ENCODE results near the gene MYOF. TPM values are rescaled to one million over a fixed set of nuclear protein-coding genes. Genes with fewer than 3 reads are reported as not detected.

MYOF gene, protein sequence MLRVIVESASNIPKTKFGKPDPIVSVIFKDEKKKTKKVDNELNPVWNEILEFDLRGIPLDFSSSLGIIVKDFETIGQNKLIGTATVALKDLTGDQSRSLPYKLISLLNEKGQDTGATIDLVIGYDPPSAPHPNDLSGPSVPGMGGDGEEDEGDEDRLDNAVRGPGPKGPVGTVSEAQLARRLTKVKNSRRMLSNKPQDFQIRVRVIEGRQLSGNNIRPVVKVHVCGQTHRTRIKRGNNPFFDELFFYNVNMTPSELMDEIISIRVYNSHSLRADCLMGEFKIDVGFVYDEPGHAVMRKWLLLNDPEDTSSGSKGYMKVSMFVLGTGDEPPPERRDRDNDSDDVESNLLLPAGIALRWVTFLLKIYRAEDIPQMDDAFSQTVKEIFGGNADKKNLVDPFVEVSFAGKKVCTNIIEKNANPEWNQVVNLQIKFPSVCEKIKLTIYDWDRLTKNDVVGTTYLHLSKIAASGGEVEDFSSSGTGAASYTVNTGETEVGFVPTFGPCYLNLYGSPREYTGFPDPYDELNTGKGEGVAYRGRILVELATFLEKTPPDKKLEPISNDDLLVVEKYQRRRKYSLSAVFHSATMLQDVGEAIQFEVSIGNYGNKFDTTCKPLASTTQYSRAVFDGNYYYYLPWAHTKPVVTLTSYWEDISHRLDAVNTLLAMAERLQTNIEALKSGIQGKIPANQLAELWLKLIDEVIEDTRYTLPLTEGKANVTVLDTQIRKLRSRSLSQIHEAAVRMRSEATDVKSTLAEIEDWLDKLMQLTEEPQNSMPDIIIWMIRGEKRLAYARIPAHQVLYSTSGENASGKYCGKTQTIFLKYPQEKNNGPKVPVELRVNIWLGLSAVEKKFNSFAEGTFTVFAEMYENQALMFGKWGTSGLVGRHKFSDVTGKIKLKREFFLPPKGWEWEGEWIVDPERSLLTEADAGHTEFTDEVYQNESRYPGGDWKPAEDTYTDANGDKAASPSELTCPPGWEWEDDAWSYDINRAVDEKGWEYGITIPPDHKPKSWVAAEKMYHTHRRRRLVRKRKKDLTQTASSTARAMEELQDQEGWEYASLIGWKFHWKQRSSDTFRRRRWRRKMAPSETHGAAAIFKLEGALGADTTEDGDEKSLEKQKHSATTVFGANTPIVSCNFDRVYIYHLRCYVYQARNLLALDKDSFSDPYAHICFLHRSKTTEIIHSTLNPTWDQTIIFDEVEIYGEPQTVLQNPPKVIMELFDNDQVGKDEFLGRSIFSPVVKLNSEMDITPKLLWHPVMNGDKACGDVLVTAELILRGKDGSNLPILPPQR (N-terminal part only)
- 0.34 and 0.63 TPM in 2 replicates for total RNA-seq (2013; cell fraction: nucleolus; rRNA removed)
- total RNA-seq (2014; rRNA removed) (0.11 and 0.16 TPM in 2 replicates), total RNA-seq (2014; rRNA removed; fragmentation: Illumina TruSeq; extraction: Trizol) (0.09 and 0.18 TPM in 2 replicates), total RNA-seq (2021) (0.44 and 0.45 TPM in 2 replicates), polyA plus RNA-seq (2011; rRNA removed) (0.04 and 0.15 TPM in 2 replicates), polyA plus RNA-seq (2014; fragmentation: Illumina TruSeq; extraction: Trizol) (0.11 and 0.19 TPM in 2 replicates), polyA plus RNA-seq (2014; fragmentation: Nextera tagmentation; extraction: Ambion mirVana) (under 1 TPM; 0.02 to 0.13 TPM), polyA plus RNA-seq (2014; rRNA removed) (0.25 and 0.42 TPM in 2 replicates), polyA plus RNA-seq (2016; fragmentation: Nextera tagmentation; extraction: Ambion mirVana) (under 1 TPM; 0.48 to 0.59 TPM), polyA minus RNA-seq (2011; rRNA and poly(A)+ RNA removed) (0.07 TPM in 1 of 2 replicates, not detected in the other), Bru-seq, nascent RNA (percentile 28 among the genes with signal in this experiment), BruChase-seq, experiment 1, labeled RNA remaining after a 6-hour chase (percentile 32 among the genes with signal in this experiment), BruChase-seq, experiment 2, labeled RNA remaining after a 2-hour chase (percentile 35 among the genes with signal in this experiment)
- polyA plus RNA-seq (2011; ENCODE audit: low read depth) = 0.04 TPM
- polyA plus RNA-seq (2011; cell fraction: cytosol; rRNA removed) = 0.07 and 0.10 TPM in 2 replicates
- polyA plus RNA-seq (2011; cell fraction: nucleus; rRNA removed) = 0.16 and 0.18 TPM in 2 replicates
- polyA plus RNA-seq (2012) = 0.04 TPM in 2 replicates
- 0.80 and 1.9 TPM in 2 replicates for polyA minus RNA-seq (2011; cell fraction: cytosol; rRNA and poly(A)+ RNA removed)
- polyA minus RNA-seq (2011; cell fraction: nucleus; rRNA and poly(A)+ RNA removed) = under 0.01 and 0.19 TPM in 2 replicates
- long read RNA-seq, experiment 1 = 0 reads
- long read RNA-seq, experiment 2 = 0 reads

DNA sequence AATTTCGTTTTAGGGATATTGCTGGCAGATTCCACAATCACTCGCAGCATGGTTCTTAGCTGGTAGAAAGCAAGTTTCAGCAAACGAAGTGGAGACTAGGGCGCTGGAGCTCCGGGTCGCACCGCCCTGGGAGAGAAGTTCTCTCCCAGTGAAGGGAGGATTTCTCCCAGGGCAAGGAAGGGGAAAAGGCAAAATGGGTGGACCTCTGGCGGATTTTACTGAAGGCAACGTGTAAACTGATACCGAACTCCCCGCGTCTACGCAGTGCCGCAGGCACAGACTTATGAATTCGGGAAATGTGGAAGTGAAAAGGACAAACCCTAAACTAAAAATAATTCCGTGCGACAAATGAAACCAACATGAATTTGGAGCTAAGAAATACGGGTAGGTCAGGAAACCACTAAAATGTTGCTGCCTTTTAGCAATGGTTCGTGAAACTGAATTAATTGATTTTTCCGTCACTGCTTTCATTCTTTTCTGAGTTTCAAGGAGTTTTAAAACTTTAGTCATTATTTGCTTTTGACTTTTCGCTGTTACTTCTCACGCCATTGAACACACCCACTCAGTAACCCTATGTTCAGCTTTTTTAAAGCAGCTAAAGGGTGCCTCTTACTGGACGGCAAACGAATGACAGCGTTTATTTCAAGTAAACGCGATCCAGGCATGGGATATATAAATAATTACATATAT is at the start of gene MYOF:
MYOF (minus strand) TSS at position 190 of the 690 bp plus-strand sequence; CDS start at position 50, 140 bp downstream.
- peak; percentile 50 for DNase-seq (ENCODE audit: low read depth, low spot score)
- ChIA-PET CTCF (interaction anchor here (0.6 to 4.5 kb wide), 39 partner anchors 9 to 537 kb away, joined by 3 to 283 read pairs (median 5); partner anchors contain the start of gene CEP55), RAD21 (ENCODE audit: unreplicated experiment) (interaction anchor here (0.6 to 6.1 kb wide), 18 partner anchors 9 to 366 kb away, joined by 3 to 144 read pairs (median 4); partner anchors contain the start of gene CEP55), POLR2A (interaction anchor here (0.6 to 1.3 kb wide), 3 partner anchors 15 to 472 kb away, joined by 3 to 8 read pairs (median 3); partner anchors contain the start of gene CEP55), SMC1A (ENCODE audit: uncharacterized antibody, unreplicated experiment) (interaction anchor here (0.7 to 5.5 kb wide), 25 partner anchors 10 to 396 kb away, joined by 3 to 157 read pairs (median 4); partner anchors contain the start of gene CEP55)
- peak; percentile 88 for ATAC-seq
- intact Hi-C loops (cut with micrococcal nuclease; ENCODE audit: unreplicated experiment) = loop anchor here (1.0 to 10.0 kb wide), 3 partner anchors 29 to 597 kb away; no protein-coding TSS in a partner anchor
- Histone ChIP-seq H3K9me3 (replicated peaks; ENCODE audit: control insufficient read depth, insufficient read depth, low read length) (no peaks in the 10 kb centered on the region), H2AFZ (ENCODE audit: control insufficient read depth, low read depth, low read length) (peak within 1 kb of the TSS; percentile 30), H3K27me3 (replicated peaks in 1 of 2; ENCODE audit: control insufficient read depth in 2 of 2, insufficient read depth in 2 of 2, low read length in 1 of 2) (peaks cover 0 to 5% of the 10 kb centered on the region in 2 experiments), H3K79me2 (ENCODE audit: control insufficient read depth, insufficient read depth, low read length) (no peaks in the 10 kb centered on the region), H4K20me1 (ENCODE audit: control insufficient read depth, insufficient read depth) (no peaks in the 10 kb centered on the region), H3K27ac (ENCODE audit: control insufficient read depth, insufficient read depth) (no peak within 1 kb of the TSS), H3K4me3 (peak within 1 kb of the TSS; percentile 57; the same call in 1 of the 2 replicates), H3K4me1 (ENCODE audit: control insufficient read depth, insufficient read depth, low read length) (peaks cover 9% of the 10 kb centered on the region), H3K4me2 (ENCODE audit: control insufficient read depth, insufficient read depth) (peak within 1 kb of the TSS; percentile 90), H3K9ac (ENCODE audit: control insufficient read depth, insufficient read depth, low read length) (peak within 1 kb of the TSS; percentile 35; the same call in 1 of the 2 replicates), H3K36me3 (ENCODE audit: control insufficient read depth in 2 of 2, insufficient read depth in 2 of 2, low read length in 1 of 2) (no peaks in the 10 kb centered on the region)
- 2% methylated on average over 27 of the region's 27 CpGs for WGBS (ENCODE audit: insufficient coverage, insufficient replicate concordance, low lambda C conversion rate, missing lambda C conversion rate)
- in situ Hi-C loops (cut with MboI) = loop anchor here (5.0 kb wide), 1 partner anchor 105 kb away; no protein-coding TSS in a partner anchor
- BruUV-seq (replicated peaks) = no TSS peak
- FAIRE-seq = peak; percentile 73
- TF ChIP-seq NFYA (IDR thresholded peaks at IDR 0.05; ENCODE audit: borderline replicate concordance, low read depth, low read length) (no peak), EGR1 (IDR thresholded peaks at IDR 0.05; ENCODE audit: borderline replicate concordance in 1 of 2, low read depth in 2 of 2, low read length in 2 of 2) (peak in 1 of 2 experiments; percentile 37; a peak in 1 of 3 replicates), ZBED1 (IDR thresholded peaks at IDR 0.05; ENCODE audit: borderline replicate concordance) (no peak), EZH2 (IDR thresholded peaks at IDR 0.05; ENCODE audit: borderline replicate concordance, control insufficient read depth, low read depth, low read length) (0 out of 2 replicates have a peak, but pooled peaks have one; percentile 33), ZNF384 (IDR thresholded peaks at IDR 0.05; ENCODE audit: borderline replicate concordance, low read depth, low read length) (no peak), TBL1XR1 (IDR thresholded peaks at IDR 0.05; ENCODE audit: low read depth, low read length) (no peak)
- TF ChIP-seq, protein P1, sequence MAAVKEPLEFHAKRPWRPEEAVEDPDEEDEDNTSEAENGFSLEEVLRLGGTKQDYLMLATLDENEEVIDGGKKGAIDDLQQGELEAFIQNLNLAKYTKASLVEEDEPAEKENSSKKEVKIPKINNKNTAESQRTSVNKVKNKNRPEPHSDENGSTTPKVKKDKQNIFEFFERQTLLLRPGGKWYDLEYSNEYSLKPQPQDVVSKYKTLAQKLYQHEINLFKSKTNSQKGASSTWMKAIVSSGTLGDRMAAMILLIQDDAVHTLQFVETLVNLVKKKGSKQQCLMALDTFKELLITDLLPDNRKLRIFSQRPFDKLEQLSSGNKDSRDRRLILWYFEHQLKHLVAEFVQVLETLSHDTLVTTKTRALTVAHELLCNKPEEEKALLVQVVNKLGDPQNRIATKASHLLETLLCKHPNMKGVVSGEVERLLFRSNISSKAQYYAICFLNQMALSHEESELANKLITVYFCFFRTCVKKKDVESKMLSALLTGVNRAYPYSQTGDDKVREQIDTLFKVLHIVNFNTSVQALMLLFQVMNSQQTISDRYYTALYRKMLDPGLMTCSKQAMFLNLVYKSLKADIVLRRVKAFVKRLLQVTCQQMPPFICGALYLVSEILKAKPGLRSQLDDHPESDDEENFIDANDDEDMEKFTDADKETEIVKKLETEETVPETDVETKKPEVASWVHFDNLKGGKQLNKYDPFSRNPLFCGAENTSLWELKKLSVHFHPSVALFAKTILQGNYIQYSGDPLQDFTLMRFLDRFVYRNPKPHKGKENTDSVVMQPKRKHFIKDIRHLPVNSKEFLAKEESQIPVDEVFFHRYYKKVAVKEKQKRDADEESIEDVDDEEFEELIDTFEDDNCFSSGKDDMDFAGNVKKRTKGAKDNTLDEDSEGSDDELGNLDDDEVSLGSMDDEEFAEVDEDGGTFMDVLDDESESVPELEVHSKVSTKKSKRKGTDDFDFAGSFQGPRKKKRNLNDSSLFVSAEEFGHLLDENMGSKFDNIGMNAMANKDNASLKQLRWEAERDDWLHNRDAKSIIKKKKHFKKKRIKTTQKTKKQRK (IDR thresholded peaks at IDR 0.05; ENCODE audit: low read depth, low read length) = no peak

All from GM12878 (cell line).